Keratinocyte (primary cell): Measurements from ENCODE around the gene ARAF.

ENCODE experiments used
- CTCF ChIP-seq, 3 experiments: IDR thresholded peaks in 1 of 3; conservative IDR thresholded peaks in 1 of 3; optimal IDR thresholded peaks in 1 of 3; 2 replicates in 2 of 3; 3 replicates in 1 of 3; pipeline versions ENCODE3 to v1.5.1; 2011; ENCODE audit warnings: low read length in 3 of 3, mild to moderate bottlenecking in 3 of 3, moderate library complexity in 2 of 3, control low read depth in 1 of 3, inconsistent platforms in 1 of 3; ENCODE audit not compliant: insufficient read depth in 2 of 3; ENCODE audit errors: extremely low read depth in 1 of 3
- EZH2 ChIP-seq: IDR thresholded peaks from one replicate; pipeline ENCODE4 v1.6.1; 2012; ENCODE audit warnings: inconsistent platforms, mild to moderate bottlenecking, low read length, moderate library complexity

GRCh38 chrX:47564438-47565085, 3.6 kb downstream of the ARAF start:
- TF ChIP-seq EZH2 = no peak
- no peak for TF ChIP-seq CTCF (optimal IDR thresholded peaks at IDR 0.05 in 1 of 3, IDR thresholded peaks at IDR 0.05 in 1 of 3, conservative IDR thresholded peaks at IDR 0.05 in 1 of 3; ENCODE audit: extremely low read depth in 1 of 3, insufficient read depth in 2 of 3, low read length in 3 of 3)
